GM19328 (cell line): ENCODE results near the gene COMMD4.
"Not testable (repeated sequence)": the region's sequence is repeated elsewhere in the genome, so short reads cannot be mapped to it uniquely, and the experiment has no call there.

Source experiments
- ATAC-seq: cut with Tn5 transposase; IDR thresholded peaks from one replicate; pipeline ENCODE4 v1.9.1; 2021; ENCODE audit warnings: mild to moderate bottlenecking, moderate library complexity; ENCODE audit not compliant: unreplicated experiment

COMMD4 gene

GRCh38 chr15:75369897-75370581, 34.2 kb downstream of the COMMD4 start:
- no peak for ATAC-seq

- no peak for ATAC-seq
These were observed 35.6 kb downstream of the COMMD4 start for GRCh38 chr15:75371486-75371885.

GRCh38 chr15:75371901-75372688, 36.2 kb downstream of the COMMD4 start:
- no peak for ATAC-seq

DNA sequence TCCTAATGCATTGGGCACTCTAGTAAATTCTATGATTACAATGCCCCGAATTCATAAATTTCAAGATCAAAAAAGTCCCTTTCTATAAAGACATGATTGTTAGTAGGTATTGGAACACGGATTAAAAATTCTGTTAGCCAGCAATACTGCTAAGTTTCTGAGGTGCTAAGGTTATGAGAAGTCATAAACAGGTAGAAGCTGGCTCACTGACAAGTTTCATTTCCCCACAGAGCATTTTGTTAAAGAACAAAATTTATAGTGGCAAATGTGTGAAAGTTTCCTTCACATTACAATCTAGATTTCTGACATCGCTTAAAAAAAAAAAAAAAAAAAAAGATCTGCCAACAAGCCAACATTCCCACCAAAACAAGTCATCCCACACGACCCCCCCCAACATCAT, 44.9 kb downstream of the COMMD4 start:
- no peak for ATAC-seq

DNA sequence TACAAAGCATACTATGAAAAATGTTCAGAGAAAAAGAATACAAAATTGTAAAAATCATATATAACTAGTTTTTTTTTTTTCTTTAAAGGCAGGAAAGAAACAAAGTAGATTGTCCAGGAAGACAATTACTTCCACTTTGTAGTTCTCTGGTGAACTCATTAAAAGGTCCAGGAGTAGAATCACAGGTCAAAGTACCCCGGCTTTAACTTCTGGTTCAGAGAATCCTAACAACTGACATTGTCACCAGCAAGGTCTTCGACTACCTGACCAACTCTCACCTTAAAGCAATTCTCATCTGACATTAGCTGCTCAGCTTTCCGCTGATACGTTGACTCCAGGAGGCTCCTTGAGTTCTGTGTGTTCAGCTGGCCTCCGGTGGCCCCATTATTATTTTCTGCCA, 48.1 kb downstream of the COMMD4 start:
- ATAC-seq, result not testable (repeated sequence)
